Esophagus muscularis mucosa (tissue), 3 donors: ENCODE results near the gene KIF22.

Experiments used
- CTCF ChIP-seq, 3 experiments: fragments of 200-600 bp in 2 of 3; fragments of 450-650 bp in 1 of 3; sonication (generic) in 2 of 3; IDR thresholded peaks; one replicate each; pipeline ENCODE4 v1.5.1; 2017 to 2019; ENCODE audit warnings: antibody characterized with exemption in 3 of 3, mild to moderate bottlenecking in 2 of 3, moderate library complexity in 1 of 3
- POLR2A ChIP-seq: fragments of 450-650 bp; IDR thresholded peaks from one replicate; pipeline ENCODE4 v1.6.1; 2017; ENCODE audit warnings: antibody characterized with exemption, moderate library complexity, mild to moderate bottlenecking, low read depth
- POLR2AphosphoS5 ChIP-seq, 2 donors: sonication (generic); formaldehyde crosslinking; IDR thresholded peaks; one replicate each; pipeline ENCODE4 v1.6.1; 2017; ENCODE audit warnings: antibody characterized with exemption in 2 of 2

- TF ChIP-seq CTCF (IDR thresholded peaks at IDR 0.05) (no peak), POLR2AphosphoS5 (IDR thresholded peaks at IDR 0.05) (no peak), POLR2A (no peak)
Measured at GRCh38 chr16:29837841-29838240, 47.3 kb downstream of the KIF22 start.
